GM19043 (cell line): ENCODE data around the gene ZNF438.

Experiments
- ATAC-seq: cut with Tn5 transposase; IDR thresholded peaks from one replicate; pipeline ENCODE4 v1.9.1; 2021; ENCODE audit warnings: low read depth; ENCODE audit not compliant: unreplicated experiment

The ZNF438 gene

DNA sequence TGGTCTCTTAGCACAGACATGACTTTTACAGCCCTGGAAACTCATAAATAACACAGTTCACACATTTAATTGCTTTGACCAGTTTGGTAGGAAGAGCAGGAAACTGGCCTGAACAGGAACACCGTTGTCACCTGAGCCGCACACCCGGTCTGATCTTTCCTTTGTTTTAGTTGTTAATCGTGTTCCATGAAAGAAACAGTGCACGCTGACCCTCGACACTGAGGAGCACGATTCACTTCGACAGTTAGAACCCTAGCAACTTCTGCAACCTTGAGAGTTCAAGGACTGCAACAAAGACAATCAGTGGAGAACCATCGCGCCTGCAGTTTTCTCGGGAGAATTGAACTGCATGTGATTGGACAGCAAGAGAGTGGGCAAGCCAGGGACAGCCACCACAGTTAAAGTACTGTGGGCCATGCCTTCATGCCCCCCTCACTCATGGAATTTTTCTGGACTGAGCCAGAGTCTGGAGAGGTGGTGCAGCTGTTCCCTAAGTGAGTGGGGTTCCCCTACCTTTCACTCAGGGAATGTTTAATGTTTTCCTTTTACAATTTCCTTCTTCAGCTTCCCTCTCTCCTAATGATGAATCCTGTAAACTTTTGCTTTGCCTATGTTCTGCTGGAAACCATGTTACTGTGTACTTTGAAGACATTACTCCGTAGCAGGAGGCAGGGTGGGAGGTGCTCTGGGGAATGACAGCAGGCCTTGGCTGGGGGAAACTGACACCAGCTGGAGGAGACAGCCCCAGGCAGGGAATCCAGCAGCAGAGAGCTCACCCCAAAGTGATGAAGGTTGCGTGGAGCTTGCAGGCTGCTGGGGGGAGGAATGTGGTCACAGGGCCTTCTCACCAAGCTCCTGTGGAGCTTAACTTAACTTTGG lies 198.7 kb downstream of the ZNF438 start:
- no peak for ATAC-seq

DNA sequence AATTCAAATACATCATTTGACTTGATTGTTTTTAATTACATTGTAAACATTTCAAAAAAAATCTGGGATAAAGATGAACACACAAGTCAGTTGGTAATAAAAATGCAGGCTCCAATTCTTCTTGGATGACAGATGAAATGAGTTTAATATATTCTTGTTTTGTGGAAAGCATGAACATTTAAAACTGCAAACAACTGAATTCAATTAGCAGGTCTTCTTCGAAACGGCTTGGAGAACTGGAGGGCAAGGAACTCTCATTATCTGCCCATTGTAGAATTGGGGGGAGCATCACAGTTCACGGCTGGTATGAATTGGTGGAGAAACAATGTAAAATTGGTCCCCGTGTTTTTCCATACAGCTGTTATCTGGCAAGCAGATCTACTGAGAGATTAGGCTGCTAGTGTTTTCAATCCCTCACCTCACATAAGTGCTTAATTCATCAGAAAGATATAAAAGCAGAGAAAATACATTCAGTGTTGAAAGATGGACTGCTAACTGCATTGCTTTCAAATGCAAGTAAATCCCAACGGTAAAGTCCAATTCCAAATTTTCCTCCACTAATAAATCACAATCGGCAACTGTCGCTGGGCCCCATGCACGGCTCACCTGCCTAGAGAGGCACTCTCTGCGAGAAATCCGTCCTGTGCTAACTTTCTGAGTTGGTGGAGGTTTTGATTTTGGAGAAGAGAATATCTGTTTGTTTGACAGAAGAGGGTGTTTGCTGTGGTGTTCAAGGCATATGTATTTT lies 199.5 kb downstream of the ZNF438 start:
- ATAC-seq, result no peak

DNA sequence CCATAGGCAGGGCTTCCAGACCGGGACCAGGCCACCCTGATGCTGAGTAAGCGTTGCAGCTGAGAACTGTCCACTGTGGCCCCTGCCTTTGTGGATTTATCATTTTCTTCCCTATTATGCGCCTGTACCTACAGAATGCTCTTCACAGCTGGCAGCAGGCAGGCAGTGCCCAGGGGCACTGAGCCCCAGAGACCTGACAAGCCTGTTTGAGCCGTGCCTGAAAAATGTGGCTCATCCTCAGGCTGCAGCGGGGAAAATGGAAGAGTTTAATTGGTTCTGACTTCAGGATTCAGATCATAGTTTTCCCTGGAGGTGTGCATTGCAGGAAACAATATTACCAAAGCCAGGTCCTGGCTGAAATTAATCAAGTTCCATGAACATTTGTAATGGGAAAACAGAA lies 200.2 kb downstream of the ZNF438 start:
- ATAC-seq, result no peak

GRCh38 chr10:30830315-30831230 lies 201.1 kb downstream of the ZNF438 start:
- no peak for ATAC-seq

GRCh38 chr10:30829901-30830300 lies 201.8 kb downstream of the ZNF438 start:
- no peak for ATAC-seq

GRCh38 chr10:30828680-30829079 lies 203.0 kb downstream of the ZNF438 start:
- no peak for ATAC-seq

- no peak for ATAC-seq
Observed at GRCh38 chr10:30828164-30828563, 203.5 kb downstream of the ZNF438 start.

GRCh38 chr10:30827531-30828120 lies 204.0 kb downstream of the ZNF438 start:
- no peak for ATAC-seq

DNA sequence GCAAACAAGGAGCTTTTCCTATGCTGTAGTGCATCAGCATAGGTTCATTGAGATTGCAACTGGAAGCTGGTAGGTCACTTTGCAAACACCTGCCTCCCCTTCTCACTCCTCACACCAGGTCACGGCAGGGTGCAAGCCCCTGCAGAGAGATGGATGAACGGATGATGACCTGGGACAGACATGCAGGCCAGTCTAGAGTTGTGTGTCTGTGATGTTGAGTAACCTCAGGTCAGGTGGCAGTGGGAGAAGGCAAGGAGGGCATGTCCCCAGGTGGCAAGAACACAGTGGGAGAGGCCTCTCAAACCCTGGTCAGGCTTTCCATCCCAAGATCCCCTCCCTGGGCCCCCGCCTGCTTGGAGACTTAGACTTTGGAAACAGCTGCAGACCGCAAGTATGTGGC lies 205.0 kb downstream of the ZNF438 start:
- ATAC-seq, result no peak

DNA sequence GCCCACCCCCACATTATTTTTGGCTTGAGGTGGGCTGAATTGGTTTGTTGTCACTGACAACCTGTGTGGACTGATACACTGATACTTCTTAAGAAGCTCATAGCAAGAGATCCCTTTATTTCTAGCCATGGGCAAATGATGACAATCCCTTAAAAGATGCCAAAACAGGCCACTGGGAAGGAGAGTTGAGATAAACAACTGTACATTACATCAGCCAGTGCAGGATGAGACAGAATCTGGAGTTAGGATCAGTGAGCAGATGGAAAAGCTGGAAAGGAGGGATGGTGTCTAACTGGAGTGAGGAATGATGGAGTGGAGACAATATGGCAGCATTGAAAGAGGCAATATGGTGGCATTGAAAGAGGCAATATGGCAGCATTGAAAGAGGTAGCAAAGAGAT lies 206.2 kb downstream of the ZNF438 start:
- no peak for ATAC-seq

DNA sequence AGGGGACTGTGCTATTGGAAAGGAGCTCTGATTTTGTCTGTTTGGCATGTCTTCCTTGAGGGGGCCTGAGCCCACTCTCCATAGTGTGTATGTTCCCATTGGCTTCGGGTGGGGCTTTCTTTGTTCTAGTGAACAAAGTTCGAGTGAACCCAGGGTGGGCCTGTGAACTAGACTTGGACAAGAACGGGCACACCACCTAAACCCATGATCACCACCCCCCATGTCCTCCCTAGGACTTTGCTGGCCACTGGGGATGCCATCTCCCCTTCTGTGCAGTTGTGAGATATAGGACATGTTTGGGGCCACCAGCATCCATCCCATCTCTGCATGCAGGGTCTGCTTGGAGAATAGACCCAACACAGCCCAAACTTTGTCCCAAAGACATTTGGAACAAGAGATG lies 206.6 kb downstream of the ZNF438 start:
- ATAC-seq, result no peak

GRCh38 chr10:30823651-30824050 lies 208.0 kb downstream of the ZNF438 start:
- no peak for ATAC-seq

GRCh38 chr10:30822693-30823465 lies 208.8 kb downstream of the ZNF438 start:
- no peak for ATAC-seq

DNA sequence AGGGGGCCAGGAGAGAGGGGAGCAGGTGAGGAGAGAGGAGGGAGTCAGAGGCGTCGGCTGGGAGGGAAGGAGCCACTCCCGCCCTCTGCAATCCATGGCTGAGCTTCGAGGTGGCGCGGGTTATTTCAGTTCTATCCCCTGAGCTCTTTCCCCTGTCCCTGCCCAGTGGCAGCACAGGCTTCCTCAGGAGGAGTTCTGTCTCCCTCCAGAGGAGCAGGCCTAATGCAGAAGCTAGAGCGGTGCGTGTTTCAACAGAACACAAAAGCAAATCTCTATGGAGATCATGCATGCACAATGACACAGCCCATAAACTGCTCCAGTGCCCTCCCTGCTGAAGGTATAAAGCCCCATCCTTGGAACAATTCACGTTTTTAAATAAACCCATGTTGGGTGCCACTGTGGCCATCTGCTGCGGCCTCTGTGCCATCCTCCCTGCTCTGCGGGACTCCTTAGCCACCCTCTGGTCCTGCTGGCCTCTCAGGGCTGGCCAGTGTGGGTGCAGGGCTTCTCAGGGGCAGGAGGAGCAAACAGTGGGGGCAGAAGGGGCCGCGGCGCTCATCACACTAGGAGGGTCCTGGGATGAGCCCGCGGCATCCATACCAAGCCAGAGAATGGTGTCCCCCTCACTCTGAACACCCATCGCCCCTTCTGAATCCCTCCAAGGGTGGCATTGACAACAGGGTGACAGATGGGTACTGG lies 209.5 kb downstream of the ZNF438 start:
- no peak for ATAC-seq

- ATAC-seq, result no peak
Observed at GRCh38 chr10:30821261-30821993, 210.2 kb downstream of the ZNF438 start.

DNA sequence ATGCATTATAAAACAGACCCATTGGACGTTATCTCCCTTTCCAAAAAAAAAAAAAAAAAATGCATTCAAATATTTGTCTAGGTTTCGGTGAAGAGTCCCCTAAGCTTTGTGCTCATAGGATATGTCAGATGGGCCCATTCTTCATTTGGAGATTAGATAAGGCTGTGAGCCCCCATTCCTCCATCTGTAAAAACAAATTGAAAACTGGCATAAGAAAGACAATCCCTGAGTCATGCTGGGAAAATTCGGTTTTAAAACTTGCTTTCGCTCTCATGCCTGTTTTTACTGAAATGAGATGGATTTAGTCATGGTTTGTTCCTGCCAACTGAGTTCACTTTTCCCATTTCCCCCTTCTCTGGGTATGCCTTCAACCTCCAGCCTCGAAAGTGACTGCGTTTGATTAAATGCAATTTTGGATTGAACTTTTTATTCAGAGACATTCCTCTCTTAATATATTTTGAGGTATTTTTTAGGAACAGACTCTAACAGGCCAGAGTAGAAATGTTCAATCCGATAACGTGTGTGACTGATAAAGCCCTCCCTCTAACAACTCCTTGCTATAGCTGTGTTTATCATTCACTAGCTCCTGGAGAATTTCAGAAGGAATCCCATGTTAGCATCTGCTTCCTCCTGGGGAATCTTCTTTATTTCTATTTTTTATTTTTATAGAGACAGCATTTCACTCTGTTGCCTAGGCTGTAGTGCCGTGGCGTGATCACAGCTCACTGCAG lies 211.2 kb downstream of the ZNF438 start:
- no peak for ATAC-seq

DNA sequence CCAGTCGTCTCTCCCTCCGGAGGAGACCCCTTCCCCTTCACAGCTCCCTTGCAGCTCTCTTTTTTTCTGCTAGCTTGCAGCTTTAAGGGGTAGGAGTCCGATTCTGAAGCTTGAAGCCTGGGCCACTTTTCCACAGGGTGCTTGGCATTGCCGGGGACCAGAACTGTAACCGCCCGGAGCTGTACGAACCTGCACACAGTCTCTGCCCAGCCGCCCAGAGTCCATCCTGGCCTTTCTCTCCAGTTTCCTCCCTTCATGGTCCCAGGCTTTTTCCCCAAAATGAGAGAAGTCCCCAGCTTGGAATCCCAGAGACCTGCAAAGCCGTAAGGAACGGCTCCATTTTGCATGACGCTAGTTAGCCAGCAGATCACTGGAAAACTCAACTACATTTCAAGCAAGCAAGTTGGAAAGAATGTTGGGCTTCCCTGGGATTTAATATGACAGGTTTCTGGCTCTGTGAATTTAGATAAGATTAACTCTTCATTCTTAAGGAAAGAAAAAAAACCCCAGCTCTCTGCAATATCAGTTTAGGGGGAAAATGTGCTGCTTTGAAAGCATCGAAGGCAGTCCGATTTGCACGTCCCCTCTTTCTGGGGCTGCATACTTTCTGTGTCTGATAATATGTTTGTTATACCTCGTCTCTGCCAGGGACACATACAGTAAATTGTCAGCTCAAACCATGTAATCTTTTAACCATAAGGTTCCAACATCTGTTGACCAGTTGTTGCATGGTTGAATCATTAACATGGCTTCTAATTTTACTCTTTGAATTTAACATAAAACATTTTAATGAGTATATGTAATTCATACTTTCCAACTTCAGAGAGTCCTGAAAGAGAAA lies 212.1 kb downstream of the ZNF438 start:
- no peak for ATAC-seq
